ENCODE data around the gene EIF4G3.
"Not testable (repeated sequence)": the region's sequence is repeated elsewhere in the genome, so short reads cannot be mapped to it uniquely, and the experiment has no call there.

Gene EIF4G3

GRCh38 chr1:20947409-20947808 lies 229.3 kb downstream of the EIF4G3 start:
- no peak for DNase-seq (ENCODE audit: low spot score)

- DNase-seq (ENCODE audit: low spot score): no peak
These were observed 240.1 kb downstream of the EIF4G3 start for GRCh38 chr1:20936621-20937020.

- DNase-seq (ENCODE audit: low spot score): no peak
These were observed 240.5 kb downstream of the EIF4G3 start for GRCh38 chr1:20936216-20936615.

GRCh38 chr1:20935717-20936116 lies 241.0 kb downstream of the EIF4G3 start:
- DNase-seq (ENCODE audit: low spot score): no peak

- no peak for DNase-seq (ENCODE audit: low spot score)
These were observed 244.2 kb downstream of the EIF4G3 start for GRCh38 chr1:20932437-20932977.

GRCh38 chr1:20931930-20932436 lies 244.7 kb downstream of the EIF4G3 start:
- no peak for DNase-seq (ENCODE audit: low spot score)

- no peak for DNase-seq (ENCODE audit: low spot score)
These were observed 246.3 kb downstream of the EIF4G3 start for GRCh38 chr1:20930427-20930826.

GRCh38 chr1:20928146-20928545 lies 248.6 kb downstream of the EIF4G3 start:
- no peak for DNase-seq (ENCODE audit: low spot score)

- no peak for DNase-seq (ENCODE audit: low spot score)
These were observed 255.4 kb downstream of the EIF4G3 start for GRCh38 chr1:20921285-20921684.

- DNase-seq (ENCODE audit: low spot score): no peak
These were observed 263.5 kb downstream of the EIF4G3 start for GRCh38 chr1:20913242-20913641.

- DNase-seq (ENCODE audit: low spot score): not testable (repeated sequence)
These were observed 269.2 kb downstream of the EIF4G3 start for GRCh38 chr1:20907526-20907925.

GRCh38 chr1:20903437-20903836 lies 273.3 kb downstream of the EIF4G3 start:
- no peak for DNase-seq (ENCODE audit: low spot score)

- DNase-seq (ENCODE audit: low spot score): no peak
These were observed 276.6 kb downstream of the EIF4G3 start for GRCh38 chr1:20900056-20900455.

GRCh38 chr1:20899154-20899972 lies 277.3 kb downstream of the EIF4G3 start:
- no peak for DNase-seq (ENCODE audit: low spot score)

- DNase-seq (ENCODE audit: low spot score): no peak
These were observed 279.9 kb downstream of the EIF4G3 start for GRCh38 chr1:20896826-20897225.

GRCh38 chr1:20893931-20894330 lies 282.8 kb downstream of the EIF4G3 start:
- DNase-seq (ENCODE audit: low spot score): no peak

- DNase-seq (ENCODE audit: low spot score): no peak
These were observed 285.6 kb downstream of the EIF4G3 start for GRCh38 chr1:20891091-20891490.

GRCh38 chr1:20887246-20887645 lies 289.5 kb downstream of the EIF4G3 start:
- DNase-seq (ENCODE audit: low spot score): no peak

- no peak for DNase-seq (ENCODE audit: low spot score)
These were observed 291.6 kb downstream of the EIF4G3 start for GRCh38 chr1:20885121-20885520.

GRCh38 chr1:20884513-20884912 lies 292.2 kb downstream of the EIF4G3 start:
- DNase-seq (ENCODE audit: low spot score): no peak

- no peak for DNase-seq (ENCODE audit: low spot score)
These were observed 292.9 kb downstream of the EIF4G3 start for GRCh38 chr1:20883766-20884165.

- no peak for DNase-seq (ENCODE audit: low spot score)
These were observed 293.9 kb downstream of the EIF4G3 start for GRCh38 chr1:20882837-20883236.

GRCh38 chr1:20878799-20879198 lies 297.9 kb downstream of the EIF4G3 start:
- DNase-seq (ENCODE audit: low spot score): no peak
